ENCODE measurements around the gene IRF2BP2.

Gene IRF2BP2

GRCh38 chr1:234568345-234568744 is 41.6 kb downstream of the IRF2BP2 start:
- Histone ChIP-seq H3F3A (ENCODE audit: insufficient read depth, low read length) (no peaks in the 10 kb centered on the region), H3K4me2 (ENCODE audit: low read depth, low read length) (no peak overlapping the region), H2AFZ (ENCODE audit: low read length) (no peak overlapping the region), H3K4me3 (ENCODE audit: low read length) (no peak overlapping the region), H4K20me1 (ENCODE audit: insufficient read depth, low read length) (no peaks in the 10 kb centered on the region), H3K36me3 (replicated peaks; ENCODE audit: insufficient read depth, low read length) (no peaks in the 10 kb centered on the region), H3K9me3 (replicated peaks; ENCODE audit: insufficient read depth, low read length) (no peaks in the 10 kb centered on the region), H3K27ac (ENCODE audit: low read length) (no peak overlapping the region), H3K9me2 (replicated peaks; ENCODE audit: insufficient read depth, low read length) (no peaks in the 10 kb centered on the region), H3K27me3 (replicated peaks; ENCODE audit: insufficient read depth, low read length) (no peaks in the 10 kb centered on the region), H3K79me2 (ENCODE audit: low read length) (no peaks in the 10 kb centered on the region), H3K4me1 (ENCODE audit: low read length) (peaks cover 11% of the 10 kb centered on the region), H3K9ac (ENCODE audit: low read length) (no peak overlapping the region)
- TF ChIP-seq CTCF (IDR thresholded peaks at IDR 0.05; ENCODE audit: low read length) (no peak), EZH2phosphoT487 (IDR thresholded peaks at IDR 0.05; ENCODE audit: low read length) (no peak), EZH2 (optimal IDR thresholded peaks at IDR 0.05; ENCODE audit: low read depth, low read length) (no peak)
- no peak for DNase-seq

GRCh38 chr1:234565132-234565531 is 44.8 kb downstream of the IRF2BP2 start:
- Histone ChIP-seq H3K79me2 (ENCODE audit: low read length) (no peaks in the 10 kb centered on the region), H3K9me2 (replicated peaks; ENCODE audit: insufficient read depth, low read length) (no peaks in the 10 kb centered on the region), H3K27ac (ENCODE audit: low read length) (no peak overlapping the region), H3K4me2 (ENCODE audit: low read depth, low read length) (no peak overlapping the region), H2AFZ (ENCODE audit: low read length) (no peak overlapping the region), H3K36me3 (replicated peaks; ENCODE audit: insufficient read depth, low read length) (no peaks in the 10 kb centered on the region), H3K9me3 (replicated peaks; ENCODE audit: insufficient read depth, low read length) (no peaks in the 10 kb centered on the region), H4K20me1 (ENCODE audit: insufficient read depth, low read length) (no peaks in the 10 kb centered on the region), H3K4me1 (ENCODE audit: low read length) (peaks cover 4% of the 10 kb centered on the region), H3K9ac (ENCODE audit: low read length) (no peak overlapping the region), H3F3A (ENCODE audit: insufficient read depth, low read length) (no peaks in the 10 kb centered on the region), H3K4me3 (ENCODE audit: low read length) (no peak overlapping the region), H3K27me3 (replicated peaks; ENCODE audit: insufficient read depth, low read length) (no peaks in the 10 kb centered on the region)
- TF ChIP-seq CTCF (IDR thresholded peaks at IDR 0.05; ENCODE audit: low read length) (no peak), EZH2phosphoT487 (IDR thresholded peaks at IDR 0.05; ENCODE audit: low read length) (no peak), EZH2 (optimal IDR thresholded peaks at IDR 0.05; ENCODE audit: low read depth, low read length) (no peak)
- no peak for DNase-seq

- Histone ChIP-seq H3K4me1 (ENCODE audit: low read length) (no peaks in the 10 kb centered on the region), H3K9ac (ENCODE audit: low read length) (no peak overlapping the region), H3K27me3 (replicated peaks; ENCODE audit: insufficient read depth, low read length) (no peaks in the 10 kb centered on the region), H3K79me2 (ENCODE audit: low read length) (no peaks in the 10 kb centered on the region), H3K9me2 (replicated peaks; ENCODE audit: insufficient read depth, low read length) (no peaks in the 10 kb centered on the region), H3K4me3 (ENCODE audit: low read length) (no peak overlapping the region), H3K4me2 (ENCODE audit: low read depth, low read length) (no peak overlapping the region), H3K36me3 (replicated peaks; ENCODE audit: insufficient read depth, low read length) (no peaks in the 10 kb centered on the region), H3K27ac (ENCODE audit: low read length) (no peak overlapping the region), H2AFZ (ENCODE audit: low read length) (no peak overlapping the region), H3K9me3 (replicated peaks; ENCODE audit: insufficient read depth, low read length) (no peaks in the 10 kb centered on the region), H3F3A (ENCODE audit: insufficient read depth, low read length) (no peaks in the 10 kb centered on the region), H4K20me1 (ENCODE audit: insufficient read depth, low read length) (no peaks in the 10 kb centered on the region)
- no peak for DNase-seq
- TF ChIP-seq EZH2 (optimal IDR thresholded peaks at IDR 0.05; ENCODE audit: low read depth, low read length): no peak
These were observed 45.6 kb downstream of the IRF2BP2 start for GRCh38 chr1:234564035-234565029.

- TF ChIP-seq EZH2phosphoT487 (IDR thresholded peaks at IDR 0.05; ENCODE audit: low read length): no peak
- no peak for TF ChIP-seq EZH2 (optimal IDR thresholded peaks at IDR 0.05; ENCODE audit: low read depth, low read length)
- TF ChIP-seq CTCF (IDR thresholded peaks at IDR 0.05; ENCODE audit: low read length): no peak
- Histone ChIP-seq H2AFZ (ENCODE audit: low read length) (no peak overlapping the region), H3K36me3 (replicated peaks; ENCODE audit: insufficient read depth, low read length) (no peaks in the 10 kb centered on the region), H3K4me3 (ENCODE audit: low read length) (no peak overlapping the region), H3K4me2 (ENCODE audit: low read depth, low read length) (no peak overlapping the region), H3F3A (ENCODE audit: insufficient read depth, low read length) (no peaks in the 10 kb centered on the region), H3K9me2 (replicated peaks; ENCODE audit: insufficient read depth, low read length) (no peaks in the 10 kb centered on the region), H3K79me2 (ENCODE audit: low read length) (no peaks in the 10 kb centered on the region), H3K9ac (ENCODE audit: low read length) (no peak overlapping the region), H4K20me1 (ENCODE audit: insufficient read depth, low read length) (no peaks in the 10 kb centered on the region), H3K27me3 (replicated peaks; ENCODE audit: insufficient read depth, low read length) (no peaks in the 10 kb centered on the region), H3K27ac (ENCODE audit: low read length) (no peak overlapping the region), H3K9me3 (replicated peaks; ENCODE audit: insufficient read depth, low read length) (no peaks in the 10 kb centered on the region), H3K4me1 (ENCODE audit: low read length) (no peaks in the 10 kb centered on the region)
- DNase-seq: no peak
These were observed 47.6 kb downstream of the IRF2BP2 start for GRCh38 chr1:234562334-234562733.
